ENCODE measurements around the gene C1orf159. TPM values are rescaled to one million over a fixed set of nuclear protein-coding genes. Genes with fewer than 3 reads are reported as not detected.

Gene C1orf159
- total and polyA plus RNA-seq, 2 experiments from 2014 or later, result 7.1 to 25.1 TPM

- H3K36me3 ChIP-seq (replicated peaks; ENCODE audit: insufficient read depth, low read depth), result no peaks in the 10 kb centered on the region
- peaks cover 14% of the 10 kb centered on the region for H3K4me1 ChIP-seq (ENCODE audit: insufficient read depth)
- H3K79me2 ChIP-seq, result no peaks in the 10 kb centered on the region
- H3K9me2 ChIP-seq (replicated peaks; ENCODE audit: insufficient read depth), result no peaks in the 10 kb centered on the region
- DNase-seq (ENCODE audit: low spot score), result no peak
- H3K4me2 ChIP-seq, result no peak overlapping the region
- H4K20me1 ChIP-seq (ENCODE audit: insufficient read depth, poor library complexity, severe bottlenecking), result peaks cover 18% of the 10 kb centered on the region
- no peaks in the 10 kb centered on the region for H3K27me3 ChIP-seq
- WGBS (ENCODE audit: low lambda C conversion rate, missing lambda C conversion rate), result over 99% methylated on average over 33 of the region's 33 CpGs
- no peak overlapping the region for H3K4me3 ChIP-seq
- H3K9me3 ChIP-seq (ENCODE audit: low read depth), result no peaks in the 10 kb centered on the region
- TF ChIP-seq CTCF (IDR thresholded peaks at IDR 0.05; ENCODE audit: poor library complexity) (no peak), EZH2phosphoT487 (IDR thresholded peaks at IDR 0.05; ENCODE audit: low read depth, severe bottlenecking, unreplicated experiment) (no peak), EZH2 (IDR thresholded peaks at IDR 0.05; ENCODE audit: borderline replicate concordance) (no peak)
- H3K27ac ChIP-seq, result no peak overlapping the region
- no peak overlapping the region for H2AFZ ChIP-seq
Measured at GRCh38 chr1:1043921-1044320, 72.0 kb downstream of the C1orf159 start.

GRCh38 chr1:1043411-1043810 lies 72.5 kb downstream of the C1orf159 start:
- H3K27ac ChIP-seq, result no peak overlapping the region
- no peaks in the 10 kb centered on the region for H3K79me2 ChIP-seq
- no peaks in the 10 kb centered on the region for H3K9me3 ChIP-seq (ENCODE audit: low read depth)
- 98% methylated on average over 23 of the region's 27 CpGs for WGBS (ENCODE audit: low lambda C conversion rate, missing lambda C conversion rate)
- TF ChIP-seq EZH2phosphoT487 (IDR thresholded peaks at IDR 0.05; ENCODE audit: low read depth, severe bottlenecking, unreplicated experiment) (no peak), EZH2 (IDR thresholded peaks at IDR 0.05; ENCODE audit: borderline replicate concordance) (no peak), CTCF (IDR thresholded peaks at IDR 0.05; ENCODE audit: poor library complexity) (no peak)
- H3K9me2 ChIP-seq (replicated peaks; ENCODE audit: insufficient read depth), result no peaks in the 10 kb centered on the region
- H2AFZ ChIP-seq, result no peak overlapping the region
- no peaks in the 10 kb centered on the region for H3K27me3 ChIP-seq
- H3K4me2 ChIP-seq, result no peak overlapping the region
- peaks cover 22% of the 10 kb centered on the region for H4K20me1 ChIP-seq (ENCODE audit: insufficient read depth, poor library complexity, severe bottlenecking)
- H3K4me3 ChIP-seq, result no peak overlapping the region
- H3K36me3 ChIP-seq (replicated peaks; ENCODE audit: insufficient read depth, low read depth), result no peaks in the 10 kb centered on the region
- no peak for DNase-seq (ENCODE audit: low spot score)
- peaks cover 14% of the 10 kb centered on the region for H3K4me1 ChIP-seq (ENCODE audit: insufficient read depth)

GRCh38 chr1:1042835-1043234 lies 73.1 kb downstream of the C1orf159 start:
- DNase-seq (ENCODE audit: low spot score), result no peak
- H3K36me3 ChIP-seq (replicated peaks; ENCODE audit: insufficient read depth, low read depth), result no peaks in the 10 kb centered on the region
- peaks cover 14% of the 10 kb centered on the region for H3K4me1 ChIP-seq (ENCODE audit: insufficient read depth)
- H4K20me1 ChIP-seq (ENCODE audit: insufficient read depth, poor library complexity, severe bottlenecking), result peaks cover 28% of the 10 kb centered on the region
- TF ChIP-seq CTCF (IDR thresholded peaks at IDR 0.05; ENCODE audit: poor library complexity) (no peak), EZH2phosphoT487 (IDR thresholded peaks at IDR 0.05; ENCODE audit: low read depth, severe bottlenecking, unreplicated experiment) (no peak), EZH2 (IDR thresholded peaks at IDR 0.05; ENCODE audit: borderline replicate concordance) (no peak)
- H2AFZ ChIP-seq, result no peak overlapping the region
- peaks cover 4% of the 10 kb centered on the region for H3K79me2 ChIP-seq
- 92% methylated on average over 8 of the region's 10 CpGs for WGBS (ENCODE audit: low lambda C conversion rate, missing lambda C conversion rate)
- H3K27ac ChIP-seq, result no peak overlapping the region
- no peaks in the 10 kb centered on the region for H3K9me3 ChIP-seq (ENCODE audit: low read depth)
- H3K4me3 ChIP-seq, result no peak overlapping the region
- no peaks in the 10 kb centered on the region for H3K27me3 ChIP-seq
- no peak overlapping the region for H3K4me2 ChIP-seq
- H3K9me2 ChIP-seq (replicated peaks; ENCODE audit: insufficient read depth), result no peaks in the 10 kb centered on the region

- H4K20me1 ChIP-seq (ENCODE audit: insufficient read depth, poor library complexity, severe bottlenecking), result peaks cover 35% of the 10 kb centered on the region
- TF ChIP-seq CTCF (IDR thresholded peaks at IDR 0.05; ENCODE audit: poor library complexity), result no peak
- no peak for TF ChIP-seq EZH2phosphoT487 (IDR thresholded peaks at IDR 0.05; ENCODE audit: low read depth, severe bottlenecking, unreplicated experiment)
- no peak for TF ChIP-seq EZH2 (IDR thresholded peaks at IDR 0.05; ENCODE audit: borderline replicate concordance)
- no peaks in the 10 kb centered on the region for H3K9me2 ChIP-seq (replicated peaks; ENCODE audit: insufficient read depth)
- H3K27ac ChIP-seq, result no peak overlapping the region
- H3K9me3 ChIP-seq (ENCODE audit: low read depth), result no peaks in the 10 kb centered on the region
- no peak overlapping the region for H3K4me2 ChIP-seq
- no peaks in the 10 kb centered on the region for H3K27me3 ChIP-seq
- H2AFZ ChIP-seq, result no peak overlapping the region
- H3K4me3 ChIP-seq, result no peak overlapping the region
- no peaks in the 10 kb centered on the region for H3K36me3 ChIP-seq (replicated peaks; ENCODE audit: insufficient read depth, low read depth)
- WGBS (ENCODE audit: low lambda C conversion rate, missing lambda C conversion rate), result 95% methylated on average over 24 of the region's 25 CpGs
- H3K79me2 ChIP-seq, result peaks cover 4% of the 10 kb centered on the region
- DNase-seq (ENCODE audit: low spot score), result no peak
- peaks cover 14% of the 10 kb centered on the region for H3K4me1 ChIP-seq (ENCODE audit: insufficient read depth)
Measured at GRCh38 chr1:1041873-1042272, 74.0 kb downstream of the C1orf159 start.
